Esophagus muscularis mucosa (tissue), 4 donors: ENCODE results near the gene ATF4.

Experiments
- CTCF ChIP-seq, 3 experiments: fragments of 200-600 bp in 2 of 3; fragments of 450-650 bp in 1 of 3; sonication (generic) in 2 of 3; IDR thresholded peaks; one replicate each; pipeline ENCODE4 v1.5.1; 2017 to 2019; ENCODE audit warnings: antibody characterized with exemption in 3 of 3, mild to moderate bottlenecking in 2 of 3, moderate library complexity in 1 of 3
- EP300 ChIP-seq: sonication (generic); formaldehyde crosslinking; IDR thresholded peaks from one replicate; pipeline ENCODE4 v1.6.1; 2017; ENCODE audit warnings: antibody characterized with exemption
- POLR2A ChIP-seq: fragments of 450-650 bp; IDR thresholded peaks from one replicate; pipeline ENCODE4 v1.6.1; 2017; ENCODE audit warnings: antibody characterized with exemption, moderate library complexity, mild to moderate bottlenecking, low read depth
- POLR2AphosphoS5 ChIP-seq, 2 donors: sonication (generic); formaldehyde crosslinking; IDR thresholded peaks; one replicate each; pipeline ENCODE4 v1.6.1; 2017; ENCODE audit warnings: antibody characterized with exemption in 2 of 2

GRCh38 chr22:39481595-39481994, 38.8 kb upstream of the ATF4 start:
- no peak for TF ChIP-seq EP300
- no peak for TF ChIP-seq POLR2A
- no peak for TF ChIP-seq CTCF (IDR thresholded peaks at IDR 0.05)
- TF ChIP-seq POLR2AphosphoS5 (IDR thresholded peaks at IDR 0.05) = no peak
